KMS-11 (cell line): ENCODE data around the gene HEPN1.

Experiments used
- H2AFZ ChIP-seq: fragments of 200-600 bp; sonication (generic); 2 replicates; pipeline ENCODE4 v1.6.1; 2016; ENCODE audit warnings: antibody characterized with exemption, mixed run types, low read depth
- H3K27ac ChIP-seq: fragments of 200-600 bp; sonication (generic); 2 replicates; pipeline ENCODE4 v1.6.1; 2016; ENCODE audit warnings: mild to moderate bottlenecking, mixed run types
- H3K27me3 ChIP-seq: fragments of 200-600 bp; sonication (generic); 2 replicates; pipeline ENCODE4 v1.6.1; 2017; ENCODE audit warnings: mild to moderate bottlenecking, low read depth, mixed run types, moderate library complexity; ENCODE audit not compliant: insufficient read depth
- H3K36me3 ChIP-seq: fragments of 200-600 bp; sonication (generic); 2 replicates; pipeline ENCODE4 v1.6.1; 2017; ENCODE audit warnings: mild to moderate bottlenecking, mixed run types; ENCODE audit not compliant: insufficient read depth
- H3K4me1 ChIP-seq: fragments of 200-600 bp; sonication (generic); 2 replicates; pipeline ENCODE4 v1.6.1; 2016; ENCODE audit warnings: mild to moderate bottlenecking, low read depth, mixed run types; ENCODE audit not compliant: poor library complexity, severe bottlenecking
- H3K4me2 ChIP-seq: fragments of 200-600 bp; sonication (generic); 2 replicates; pipeline ENCODE4 v1.7.0; 2016; ENCODE audit warnings: mild to moderate bottlenecking, mixed run types
- H3K4me3 ChIP-seq: fragments of 200-600 bp; sonication (generic); IDR thresholded peaks from 2 replicates; pipeline ENCODE4 v1.6.1; 2017; ENCODE audit warnings: low read depth, low read length, mixed read lengths; ENCODE audit not compliant: insufficient read depth
- H3K79me2 ChIP-seq: fragments of 200-600 bp; sonication (generic); 2 replicates; pipeline ENCODE4 v1.6.1; 2016; ENCODE audit warnings: low read depth, mixed run types; ENCODE audit not compliant: insufficient read depth
- H3K9ac ChIP-seq: fragments of 200-600 bp; sonication (generic); 2 replicates; pipeline ENCODE4 v1.6.1; 2016; ENCODE audit warnings: mild to moderate bottlenecking, mixed run types
- H4K20me1 ChIP-seq: fragments of 200-600 bp; sonication (generic); 2 replicates; pipeline ENCODE4 v1.6.1; 2016; ENCODE audit warnings: mild to moderate bottlenecking, mixed run types; ENCODE audit not compliant: insufficient read depth
- TF ChIP-seq, protein P1 (sequence below): fragments of 200-600 bp; sonication (generic); conservative IDR thresholded peaks from 2 replicates; pipeline ENCODE4 v1.6.1; 2017; ENCODE audit warnings: low read depth, mild to moderate bottlenecking, antibody characterized with exemption, low read length, moderate library complexity, mixed read lengths

HEPN1 gene

DNA sequence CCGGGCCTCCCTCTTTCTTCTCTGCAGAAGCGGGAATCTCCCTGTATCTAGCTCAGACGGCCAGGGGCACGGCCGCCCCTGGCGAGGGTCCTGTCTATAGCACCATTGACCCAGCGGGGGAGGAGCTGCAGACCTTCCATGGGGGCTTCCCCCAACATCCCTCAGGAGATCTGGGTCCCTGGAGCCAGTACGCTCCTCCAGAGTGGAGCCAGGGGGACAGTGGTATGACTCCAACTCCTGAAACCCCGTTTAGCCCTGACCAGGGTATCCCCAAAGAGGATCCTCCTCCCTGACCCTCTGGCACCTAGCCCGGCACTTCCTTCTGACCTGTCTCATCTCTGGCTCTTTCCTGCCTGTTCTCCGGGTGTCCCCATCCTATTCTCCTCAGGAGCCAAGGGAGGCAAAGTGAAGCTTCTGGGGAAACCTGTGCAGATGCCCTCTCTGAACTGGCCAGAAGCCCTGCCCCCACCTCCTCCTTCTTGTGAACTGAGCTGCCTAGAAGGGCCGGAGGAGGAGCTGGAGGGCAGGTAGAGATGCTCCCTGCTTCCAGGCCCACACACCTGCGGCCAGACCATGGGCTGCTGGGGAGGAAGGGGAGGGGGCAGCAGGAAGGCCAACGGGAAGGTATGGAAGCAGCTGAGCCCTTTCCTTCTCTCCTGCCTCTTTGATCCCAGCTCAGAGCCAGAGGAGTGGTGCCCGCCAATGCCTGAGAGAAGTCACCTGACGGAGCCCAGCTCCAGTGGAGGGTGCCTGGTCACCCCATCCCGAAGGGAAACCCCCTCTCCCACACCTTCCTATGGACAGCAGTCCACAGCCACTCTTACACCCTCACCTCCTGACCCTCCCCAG is 40.9 kb upstream of the HEPN1 start:
- Histone ChIP-seq H3K36me3 (no peaks in the 10 kb centered on the region), H3K4me1 (no peaks in the 10 kb centered on the region), H2AFZ (no peak overlapping the region), H3K9ac (no peak overlapping the region), H3K27me3 (no peaks in the 10 kb centered on the region), H3K4me2 (no peak overlapping the region), H4K20me1 (no peaks in the 10 kb centered on the region), H3K4me3 (no peak overlapping the region), H3K79me2 (no peaks in the 10 kb centered on the region), H3K27ac (no peak overlapping the region)
- TF ChIP-seq, protein P1, sequence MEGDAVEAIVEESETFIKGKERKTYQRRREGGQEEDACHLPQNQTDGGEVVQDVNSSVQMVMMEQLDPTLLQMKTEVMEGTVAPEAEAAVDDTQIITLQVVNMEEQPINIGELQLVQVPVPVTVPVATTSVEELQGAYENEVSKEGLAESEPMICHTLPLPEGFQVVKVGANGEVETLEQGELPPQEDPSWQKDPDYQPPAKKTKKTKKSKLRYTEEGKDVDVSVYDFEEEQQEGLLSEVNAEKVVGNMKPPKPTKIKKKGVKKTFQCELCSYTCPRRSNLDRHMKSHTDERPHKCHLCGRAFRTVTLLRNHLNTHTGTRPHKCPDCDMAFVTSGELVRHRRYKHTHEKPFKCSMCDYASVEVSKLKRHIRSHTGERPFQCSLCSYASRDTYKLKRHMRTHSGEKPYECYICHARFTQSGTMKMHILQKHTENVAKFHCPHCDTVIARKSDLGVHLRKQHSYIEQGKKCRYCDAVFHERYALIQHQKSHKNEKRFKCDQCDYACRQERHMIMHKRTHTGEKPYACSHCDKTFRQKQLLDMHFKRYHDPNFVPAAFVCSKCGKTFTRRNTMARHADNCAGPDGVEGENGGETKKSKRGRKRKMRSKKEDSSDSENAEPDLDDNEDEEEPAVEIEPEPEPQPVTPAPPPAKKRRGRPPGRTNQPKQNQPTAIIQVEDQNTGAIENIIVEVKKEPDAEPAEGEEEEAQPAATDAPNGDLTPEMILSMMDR: no peak

- Histone ChIP-seq H3K9ac (no peak overlapping the region), H3K36me3 (no peaks in the 10 kb centered on the region), H2AFZ (no peak overlapping the region), H3K27me3 (no peaks in the 10 kb centered on the region), H3K4me2 (no peak overlapping the region), H3K27ac (no peak overlapping the region), H3K4me1 (no peaks in the 10 kb centered on the region), H3K79me2 (no peaks in the 10 kb centered on the region), H3K4me3 (no peak overlapping the region), H4K20me1 (no peaks in the 10 kb centered on the region)
- TF ChIP-seq, protein P1: no peak
These were observed 40.1 kb upstream of the HEPN1 start for GRCh38 chr11:124878759-124879492.

GRCh38 chr11:124879493-124880289 is 39.4 kb upstream of the HEPN1 start:
- no peak overlapping the region for H2AFZ ChIP-seq
- H3K27me3 ChIP-seq: no peaks in the 10 kb centered on the region
- H3K9ac ChIP-seq: no peak overlapping the region
- H3K36me3 ChIP-seq: no peaks in the 10 kb centered on the region
- H3K4me1 ChIP-seq: no peaks in the 10 kb centered on the region
- no peaks in the 10 kb centered on the region for H4K20me1 ChIP-seq
- H3K4me2 ChIP-seq: no peak overlapping the region
- TF ChIP-seq, protein P1: no peak
- no peak overlapping the region for H3K4me3 ChIP-seq
- H3K27ac ChIP-seq: no peak overlapping the region
- H3K79me2 ChIP-seq: no peaks in the 10 kb centered on the region

- H3K36me3 ChIP-seq: no peaks in the 10 kb centered on the region
- H4K20me1 ChIP-seq: no peaks in the 10 kb centered on the region
- H3K27me3 ChIP-seq: no peaks in the 10 kb centered on the region
- H3K27ac ChIP-seq: no peak overlapping the region
- no peak overlapping the region for H3K4me3 ChIP-seq
- H3K79me2 ChIP-seq: no peaks in the 10 kb centered on the region
- TF ChIP-seq, protein P1: no peak
- no peak overlapping the region for H3K9ac ChIP-seq
- H3K4me2 ChIP-seq: no peak overlapping the region
- H3K4me1 ChIP-seq: no peaks in the 10 kb centered on the region
- H2AFZ ChIP-seq: no peak overlapping the region
These were observed 38.8 kb upstream of the HEPN1 start for GRCh38 chr11:124880290-124880611.
